OCI-LY1 (cell line): ENCODE data around the gene CIAO1.

ENCODE experiments used
- EZH2 ChIP-seq: fragments of 200-600 bp; sonication (generic), shearing (Covaris generic); IDR thresholded peaks from 2 replicates; pipeline ENCODE4 v1.8.0; 2017; ENCODE audit warnings: borderline replicate concordance, mixed run types, mild to moderate bottlenecking, antibody characterized with exemption, low read length, moderate library complexity, mixed read lengths
- TF ChIP-seq, protein P1 (sequence below): fragments of 200-600 bp; sonication (generic), shearing (Covaris generic); IDR thresholded peaks from 2 replicates; pipeline ENCODE4 v1.5.1; 2017; ENCODE audit warnings: mild to moderate bottlenecking, antibody characterized with exemption, low read length, moderate library complexity, mixed read lengths

DNA sequence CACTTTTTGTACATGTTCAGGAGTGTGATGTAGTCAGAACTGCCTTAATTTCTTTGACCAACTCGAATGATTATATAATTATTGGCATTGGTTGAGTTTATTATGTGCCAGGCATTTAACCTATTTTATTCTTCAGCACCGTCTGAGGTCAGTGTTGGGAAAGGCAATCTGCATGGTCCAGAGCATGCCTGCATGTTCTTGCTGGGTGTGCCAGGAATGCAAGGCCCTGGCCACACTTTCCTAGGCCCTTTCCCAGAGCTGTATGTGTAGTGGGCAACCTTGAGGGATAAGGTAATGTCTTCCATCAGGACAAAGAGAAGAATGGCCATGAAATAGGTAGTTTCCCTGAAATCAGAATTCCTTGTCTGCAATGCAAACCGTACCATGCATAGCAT lies 49.0 kb downstream of the CIAO1 start:
- TF ChIP-seq, protein P1, sequence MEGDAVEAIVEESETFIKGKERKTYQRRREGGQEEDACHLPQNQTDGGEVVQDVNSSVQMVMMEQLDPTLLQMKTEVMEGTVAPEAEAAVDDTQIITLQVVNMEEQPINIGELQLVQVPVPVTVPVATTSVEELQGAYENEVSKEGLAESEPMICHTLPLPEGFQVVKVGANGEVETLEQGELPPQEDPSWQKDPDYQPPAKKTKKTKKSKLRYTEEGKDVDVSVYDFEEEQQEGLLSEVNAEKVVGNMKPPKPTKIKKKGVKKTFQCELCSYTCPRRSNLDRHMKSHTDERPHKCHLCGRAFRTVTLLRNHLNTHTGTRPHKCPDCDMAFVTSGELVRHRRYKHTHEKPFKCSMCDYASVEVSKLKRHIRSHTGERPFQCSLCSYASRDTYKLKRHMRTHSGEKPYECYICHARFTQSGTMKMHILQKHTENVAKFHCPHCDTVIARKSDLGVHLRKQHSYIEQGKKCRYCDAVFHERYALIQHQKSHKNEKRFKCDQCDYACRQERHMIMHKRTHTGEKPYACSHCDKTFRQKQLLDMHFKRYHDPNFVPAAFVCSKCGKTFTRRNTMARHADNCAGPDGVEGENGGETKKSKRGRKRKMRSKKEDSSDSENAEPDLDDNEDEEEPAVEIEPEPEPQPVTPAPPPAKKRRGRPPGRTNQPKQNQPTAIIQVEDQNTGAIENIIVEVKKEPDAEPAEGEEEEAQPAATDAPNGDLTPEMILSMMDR = no peak
- no peak for TF ChIP-seq EZH2
